GM19099 (cell line): ENCODE measurements around the gene CCNQ.

Source experiments
- POLR2A ChIP-seq: IDR thresholded peaks from 3 replicates; pipeline ENCODE4 v1.6.1; 2011; ENCODE audit warnings: low read depth; ENCODE audit not compliant: insufficient read length; ENCODE audit errors: extremely low read depth

CCNQ gene

DNA sequence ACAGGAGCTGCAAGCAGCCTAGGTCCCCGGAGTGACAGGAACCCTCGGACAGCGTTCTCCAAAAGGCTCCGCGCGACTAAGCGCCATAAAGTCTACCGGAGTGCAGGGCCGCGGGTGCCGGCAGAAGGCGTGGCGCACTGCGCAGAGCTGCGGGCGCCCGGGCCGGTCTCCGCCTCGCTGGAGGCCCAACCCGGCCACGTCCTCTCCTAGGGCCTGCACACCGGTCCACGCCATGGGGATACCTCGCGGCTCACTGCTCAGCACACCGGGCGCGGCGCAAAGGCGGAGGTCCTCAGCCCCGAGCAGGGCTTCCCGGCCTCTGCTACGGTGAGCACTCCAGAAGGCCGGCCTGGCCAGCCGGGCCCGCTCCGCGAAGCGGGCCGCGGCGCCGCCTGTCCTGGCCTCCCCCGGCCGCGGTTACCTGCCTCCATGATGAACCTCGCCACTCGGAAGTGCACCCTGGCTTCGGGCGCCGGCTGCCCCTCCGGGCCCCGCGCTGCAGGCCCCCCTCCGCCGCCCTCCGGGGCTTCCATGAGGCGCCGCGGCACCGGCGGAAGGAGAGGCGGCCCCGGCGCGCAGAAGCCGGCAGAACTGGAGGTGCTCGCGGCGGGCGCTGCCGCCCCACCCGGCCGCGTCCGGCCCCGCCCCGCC is at the start of gene CCNQ:
TSS of gene CCNQ (minus strand) at position 599 of the 651 bp plus-strand sequence. CDS start at position 533, 66 bp downstream.
- TF ChIP-seq POLR2A: peak; percentile 69

DNA sequence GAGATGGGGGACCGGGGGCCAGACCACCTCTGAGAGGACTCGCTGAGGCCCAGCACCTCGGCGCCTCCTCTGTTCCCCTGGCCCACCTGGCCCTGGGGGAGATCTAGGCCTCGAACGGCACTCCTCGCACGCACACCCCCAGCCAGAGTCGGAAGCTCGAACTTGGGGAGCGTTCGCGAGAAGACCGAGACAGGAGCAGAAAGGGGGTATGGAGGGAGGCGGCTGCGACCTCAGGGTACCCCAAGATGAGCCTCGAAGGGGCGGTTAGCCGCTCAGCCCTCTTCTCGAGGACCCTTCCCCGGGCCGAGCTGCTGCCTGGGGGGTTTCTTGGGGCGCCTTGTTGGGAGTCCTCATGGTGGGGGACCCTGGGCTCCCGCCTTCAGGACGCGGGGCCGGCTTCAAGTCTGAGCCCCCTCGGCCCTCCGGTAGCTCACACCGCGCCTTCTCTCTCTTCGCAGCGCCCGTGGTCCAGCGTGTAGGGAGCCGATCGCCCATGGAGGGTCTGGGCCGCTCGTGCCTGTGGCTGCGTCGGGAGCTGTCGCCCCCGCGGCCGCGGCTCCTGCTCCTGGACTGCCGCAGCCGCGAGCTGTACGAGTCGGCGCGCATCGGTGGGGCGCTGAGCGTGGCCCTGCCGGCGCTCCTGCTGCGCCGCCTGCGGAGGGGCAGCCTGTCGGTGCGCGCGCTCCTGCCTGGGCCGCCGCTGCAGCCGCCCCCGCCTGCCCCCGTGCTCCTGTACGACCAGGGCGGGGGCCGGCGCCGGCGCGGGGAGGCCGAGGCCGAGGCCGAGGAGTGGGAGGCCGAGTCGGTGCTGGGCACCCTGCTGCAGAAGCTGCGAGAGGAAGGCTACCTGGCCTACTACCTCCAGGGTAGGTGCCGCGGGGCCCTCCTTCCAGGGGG is 48.8 kb upstream of the CCNQ start:
- no peak for TF ChIP-seq POLR2A

DNA sequence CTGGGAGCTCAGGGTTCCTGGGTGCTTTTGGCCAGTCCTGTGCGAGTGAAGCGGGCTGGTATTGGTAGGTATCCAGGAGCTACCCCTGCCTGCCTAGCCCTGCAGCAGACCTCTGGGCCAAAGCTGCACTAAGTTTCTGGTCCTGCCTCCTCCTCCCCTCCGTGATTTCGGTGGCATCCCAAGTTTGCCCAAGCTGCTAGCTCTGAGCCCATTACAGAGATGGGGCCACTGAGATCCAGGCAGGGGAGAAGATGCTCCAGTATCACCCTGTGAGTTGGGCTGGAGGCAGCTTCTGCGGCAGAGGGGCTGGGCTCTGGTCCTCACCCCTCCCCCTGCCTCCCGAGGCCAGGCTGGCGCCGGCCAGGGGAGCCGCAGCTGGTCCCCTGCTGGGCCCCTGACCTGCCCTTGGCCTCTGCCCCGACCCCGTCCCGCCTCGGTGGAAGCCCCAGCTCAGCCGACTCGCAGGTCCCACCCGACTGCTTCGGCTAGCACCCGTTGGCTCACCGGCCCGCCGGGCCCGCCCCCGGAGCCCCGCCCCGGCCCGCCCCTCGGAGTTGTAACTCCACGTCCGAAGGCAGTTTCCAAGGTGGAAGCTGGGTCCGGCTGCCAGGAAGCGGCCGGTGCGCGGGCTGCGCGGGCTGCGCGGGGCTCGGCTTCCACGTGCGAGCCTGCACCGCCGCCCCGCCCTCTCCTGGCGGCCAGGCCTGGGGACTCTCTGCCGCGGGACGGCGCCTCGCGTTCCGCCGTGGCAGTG is 47.9 kb upstream of the CCNQ start, which contains the start of gene DUSP9:
TSS of gene DUSP9 (plus strand) at position 584 of the 754 bp plus-strand sequence. CDS start 751 bp downstream, outside the sequence.
- TF ChIP-seq POLR2A: no peak

DNA sequence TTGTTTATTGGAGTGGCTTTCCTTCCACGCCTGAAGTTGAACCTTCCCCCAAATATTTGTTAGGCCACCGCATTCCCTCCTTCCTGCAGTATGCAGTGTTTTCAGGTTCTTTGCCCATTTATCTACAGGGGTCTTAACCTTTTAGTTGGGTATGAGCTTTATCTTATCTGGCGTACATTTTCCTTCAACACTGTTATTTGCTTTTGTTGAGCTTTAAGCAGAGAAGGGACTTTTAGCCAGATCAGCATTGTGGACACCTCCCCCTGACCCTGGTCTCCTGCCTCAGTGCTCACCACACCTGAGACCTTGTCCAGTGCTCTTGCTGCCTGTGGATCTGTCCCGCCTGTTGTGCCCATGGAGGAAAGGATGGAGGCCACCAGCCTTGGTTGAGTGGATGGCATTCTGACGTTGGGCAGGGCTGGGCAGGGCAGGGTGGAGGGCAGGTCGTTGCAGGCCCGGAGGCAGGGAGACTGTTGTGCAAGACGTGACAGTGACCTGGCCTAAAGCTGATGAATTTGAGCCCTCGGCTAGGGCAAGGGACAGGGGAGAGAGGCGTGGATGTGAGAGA is 47.1 kb upstream of the CCNQ start:
- TF ChIP-seq POLR2A: no peak

DNA sequence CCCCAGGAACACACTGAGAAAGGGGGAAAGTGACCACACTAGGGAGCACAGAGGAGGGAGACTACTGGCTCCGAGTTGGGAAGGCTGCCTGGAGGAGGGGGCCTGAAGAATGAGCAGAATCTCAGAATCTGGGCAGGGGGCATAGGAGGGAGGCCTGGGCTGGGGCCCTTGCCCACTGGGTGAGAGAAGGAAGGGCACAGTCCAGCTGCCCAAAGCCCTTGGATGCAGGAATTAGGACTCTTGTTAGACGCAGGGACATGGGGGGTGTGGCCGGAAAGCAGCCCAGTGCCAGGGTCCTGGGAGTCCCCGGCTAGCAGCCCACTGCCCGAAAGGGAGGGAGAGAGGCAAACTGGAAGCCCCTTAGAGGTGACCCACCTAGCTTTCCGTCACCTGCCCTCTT is 46.2 kb upstream of the CCNQ start:
- no peak for TF ChIP-seq POLR2A

DNA sequence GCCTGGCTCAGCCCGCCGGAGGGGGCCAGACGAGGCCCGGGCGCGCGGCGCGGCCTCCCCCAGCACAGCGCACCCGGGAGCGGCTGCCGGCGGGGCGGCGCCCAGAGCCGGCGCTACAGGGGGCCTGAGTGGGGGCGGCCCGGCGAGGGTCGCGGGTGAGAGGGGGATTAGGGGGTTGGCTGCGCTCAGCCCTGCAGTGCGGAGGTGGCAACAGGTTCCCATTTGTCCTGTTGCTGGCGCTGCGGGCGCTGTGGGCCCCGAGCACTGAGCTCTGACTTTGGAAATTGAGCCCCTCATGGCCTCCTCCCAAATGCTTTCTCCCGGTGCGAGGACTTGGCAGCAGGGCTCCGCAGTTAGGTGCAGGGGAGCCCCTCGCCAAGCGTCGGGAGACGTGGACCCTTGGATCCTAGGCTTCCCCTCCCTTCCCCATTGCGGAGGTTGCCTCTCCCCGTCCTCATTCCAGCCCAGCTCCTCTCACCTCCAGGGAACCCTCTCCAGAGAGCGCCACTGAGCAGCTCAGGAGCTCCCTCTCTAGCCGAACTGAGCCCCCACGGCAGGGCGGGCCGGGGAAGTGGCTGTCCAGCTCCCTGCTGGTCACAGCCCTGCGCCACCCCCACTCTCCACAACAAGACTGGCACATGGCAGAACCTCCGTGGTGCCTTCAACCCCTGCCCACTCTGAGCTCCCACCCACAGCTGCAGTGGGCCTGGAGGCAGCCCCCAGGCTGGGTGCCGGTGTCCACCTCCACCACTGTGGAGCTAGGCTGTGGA is 45.6 kb upstream of the CCNQ start:
- TF ChIP-seq POLR2A: no peak

DNA sequence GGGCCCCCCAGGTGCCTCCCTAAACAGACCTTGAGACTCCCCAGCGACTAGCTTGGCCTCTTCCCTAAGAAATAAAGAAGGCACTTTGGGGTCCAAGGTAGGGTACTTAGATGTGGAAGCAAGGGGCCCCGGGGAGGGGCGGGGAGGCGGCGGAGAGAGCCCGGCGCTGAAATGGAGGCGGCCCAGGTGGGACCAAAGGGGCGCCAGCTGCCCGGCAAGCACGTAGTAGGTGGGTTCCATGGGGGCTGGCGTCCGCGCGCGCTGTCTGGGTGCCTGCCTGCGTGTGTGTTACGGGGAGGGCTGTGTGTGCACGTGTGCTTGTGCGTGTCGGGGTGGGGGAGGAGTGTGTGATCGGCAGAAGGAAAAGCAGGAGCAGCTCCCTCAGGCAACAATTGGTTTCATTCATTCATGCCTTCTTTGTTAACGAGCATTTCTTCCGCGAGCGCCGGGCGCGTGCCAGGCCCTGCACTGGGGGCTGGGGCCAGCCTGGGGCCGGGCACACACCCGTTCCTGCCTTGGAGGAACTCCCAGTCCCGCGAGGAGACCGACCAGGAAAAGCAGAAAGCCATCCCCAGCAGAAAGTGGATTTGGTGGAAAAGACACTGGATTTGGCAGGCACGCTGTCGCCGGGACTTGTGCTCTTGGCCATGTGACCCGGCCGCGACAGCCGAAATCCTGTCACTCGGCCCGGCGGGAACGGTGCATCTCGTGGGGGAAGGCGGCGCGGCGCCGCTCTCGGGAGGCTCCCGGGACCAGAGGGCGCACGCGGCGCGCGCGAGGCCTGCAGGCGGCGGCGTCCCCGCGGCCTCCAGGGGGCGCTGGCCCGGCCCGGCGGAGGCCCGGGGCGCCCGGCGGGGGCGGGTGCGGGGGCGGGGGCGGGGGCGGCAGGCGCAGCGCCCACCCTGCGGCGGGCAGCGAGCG is 44.8 kb upstream of the CCNQ start:
- no peak for TF ChIP-seq POLR2A

DNA sequence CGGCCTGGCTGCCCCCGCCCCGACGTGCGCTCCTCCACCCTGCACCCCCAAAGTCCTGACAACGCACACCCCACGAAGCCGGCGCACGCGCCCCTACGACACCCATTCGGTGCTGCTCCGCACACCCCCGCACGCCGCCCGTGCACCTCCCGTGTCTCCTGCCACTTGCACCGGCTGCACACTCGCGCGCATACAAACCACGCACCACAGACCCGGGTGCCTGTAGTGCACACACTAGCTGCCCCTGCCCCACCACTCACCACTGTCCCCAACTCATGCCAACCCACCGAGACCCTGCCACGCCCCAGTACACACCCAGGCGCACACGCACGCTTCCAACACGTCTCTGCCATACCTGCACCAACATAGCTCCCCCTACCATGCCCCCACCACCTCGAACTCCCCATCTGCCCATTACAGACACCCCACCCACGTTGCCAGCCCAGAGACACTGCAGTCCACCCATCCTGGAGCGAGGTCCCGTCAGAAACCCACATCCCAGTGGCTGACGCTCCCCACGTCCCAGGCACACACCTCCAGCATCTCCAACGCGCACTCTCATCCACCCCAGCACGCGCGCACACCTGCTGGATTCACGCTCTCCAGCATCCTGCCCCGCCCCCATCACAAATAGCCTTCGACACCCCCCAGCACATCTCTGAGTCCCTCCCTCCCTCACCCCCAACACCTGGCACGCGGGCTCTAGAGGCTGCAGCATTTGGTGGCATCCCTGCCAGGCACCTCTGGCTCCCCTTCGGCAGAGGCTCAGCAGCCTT is 43.9 kb upstream of the CCNQ start:
- no peak for TF ChIP-seq POLR2A

DNA sequence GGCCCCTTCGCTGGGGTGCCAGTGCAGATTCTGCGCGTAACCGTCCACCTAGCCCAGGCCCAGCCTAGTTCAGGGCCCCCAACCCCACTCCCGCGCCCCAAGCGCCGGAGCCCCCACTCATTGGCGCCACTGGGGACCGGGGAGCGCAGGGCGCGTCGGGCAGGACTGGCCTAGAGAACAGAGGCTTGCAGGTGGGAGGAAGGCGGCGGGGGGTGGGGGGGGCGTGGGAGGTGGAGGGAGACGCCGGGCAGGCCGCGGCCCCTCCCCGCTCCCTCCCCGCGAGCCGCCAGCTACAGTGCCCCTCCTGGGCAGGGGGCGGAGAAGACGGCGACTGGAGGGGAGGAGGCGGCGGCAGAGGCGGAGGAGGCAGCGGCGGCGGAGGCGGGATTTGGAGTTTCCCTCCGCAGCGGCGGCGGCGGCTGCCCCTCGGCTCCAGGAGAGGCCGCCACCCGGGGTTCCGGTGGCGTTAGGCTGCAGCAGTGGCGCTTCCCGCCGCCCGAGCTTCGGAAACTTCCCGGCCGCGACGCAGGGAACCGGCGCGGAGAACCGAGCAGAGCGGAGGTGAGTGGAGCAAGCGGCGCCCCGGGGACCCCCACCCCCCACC is 43.2 kb upstream of the CCNQ start:
- TF ChIP-seq POLR2A: no peak

DNA sequence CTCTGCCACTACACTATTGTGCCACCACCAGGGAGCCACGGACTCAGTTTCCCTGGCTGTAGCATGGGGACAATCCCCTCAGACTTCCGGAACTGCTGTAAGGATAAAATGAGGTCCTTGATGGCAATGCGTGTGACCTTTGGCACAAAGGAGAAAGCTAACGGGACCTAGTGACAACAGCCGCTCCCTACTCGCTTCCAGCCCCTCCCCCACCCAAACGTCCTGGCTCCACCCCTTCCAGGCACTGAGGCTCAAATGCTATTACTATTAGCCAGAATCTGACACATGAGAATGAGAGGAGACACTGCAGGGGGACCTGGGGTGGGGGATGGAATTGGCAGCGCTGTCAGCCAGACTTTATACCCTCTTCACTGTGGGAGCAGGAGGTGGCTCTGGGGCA is 42.7 kb upstream of the CCNQ start:
- TF ChIP-seq POLR2A: no peak

DNA sequence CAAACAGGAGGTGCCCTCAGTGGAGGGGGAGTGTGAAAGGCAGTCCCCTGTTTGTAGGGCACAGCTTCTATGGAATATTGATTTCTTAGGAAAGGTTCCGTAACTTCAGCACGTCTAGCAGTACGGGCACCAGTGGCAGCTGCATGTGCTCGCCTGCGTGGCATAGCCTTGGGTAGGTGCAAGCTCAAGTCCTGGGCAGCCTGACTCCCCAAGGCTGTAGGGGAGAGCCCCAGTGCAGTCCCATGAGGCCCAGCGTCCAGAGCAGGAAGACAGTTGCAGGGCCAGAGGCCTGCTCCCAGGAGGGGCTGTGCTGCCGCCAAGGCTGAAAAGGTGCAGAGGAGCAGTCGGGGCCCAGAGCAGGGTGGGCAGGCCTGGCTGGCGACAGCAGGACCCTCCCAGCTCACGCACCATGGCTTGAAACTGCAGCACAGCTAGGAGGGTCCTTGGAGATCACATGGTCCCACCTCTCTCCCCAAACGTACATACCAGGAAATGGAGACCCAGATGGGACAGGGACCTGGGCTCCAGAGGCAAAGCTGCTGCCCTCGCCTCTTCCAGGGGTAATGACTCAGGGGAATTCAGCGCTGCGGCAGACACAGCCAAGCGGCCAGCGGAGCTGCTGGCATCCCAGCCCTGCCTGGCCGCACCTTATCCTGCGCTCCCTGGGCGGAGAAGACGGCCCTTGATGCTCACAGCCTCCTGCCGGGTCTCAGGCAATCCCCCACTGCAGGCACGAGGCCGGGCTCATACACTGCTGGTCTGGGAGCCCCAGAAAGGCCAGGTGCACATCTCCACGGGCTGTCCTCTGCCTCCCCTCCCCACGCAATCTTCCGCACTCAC is 42.0 kb upstream of the CCNQ start:
- TF ChIP-seq POLR2A: no peak
